ENCODE measurements around the gene TMEM259. TPM values are rescaled to one million over a fixed set of nuclear protein-coding genes. Genes with fewer than 3 reads are reported as not detected.
A peak's percentile ranks its signal among the peaks of the same experiment; 100 is the strongest.

TMEM259 gene
- total and polyA plus RNA-seq, 9 of the 15 experiments (the other 6 are each of a cell fraction or from before 2014, with no cell fraction given) = 0.52 to 231 (median 63.6) TPM

GRCh38 chr19:966485-967088 is 54.3 kb downstream of the TMEM259 start (continued):
- TF ChIP-seq, protein P1, sequence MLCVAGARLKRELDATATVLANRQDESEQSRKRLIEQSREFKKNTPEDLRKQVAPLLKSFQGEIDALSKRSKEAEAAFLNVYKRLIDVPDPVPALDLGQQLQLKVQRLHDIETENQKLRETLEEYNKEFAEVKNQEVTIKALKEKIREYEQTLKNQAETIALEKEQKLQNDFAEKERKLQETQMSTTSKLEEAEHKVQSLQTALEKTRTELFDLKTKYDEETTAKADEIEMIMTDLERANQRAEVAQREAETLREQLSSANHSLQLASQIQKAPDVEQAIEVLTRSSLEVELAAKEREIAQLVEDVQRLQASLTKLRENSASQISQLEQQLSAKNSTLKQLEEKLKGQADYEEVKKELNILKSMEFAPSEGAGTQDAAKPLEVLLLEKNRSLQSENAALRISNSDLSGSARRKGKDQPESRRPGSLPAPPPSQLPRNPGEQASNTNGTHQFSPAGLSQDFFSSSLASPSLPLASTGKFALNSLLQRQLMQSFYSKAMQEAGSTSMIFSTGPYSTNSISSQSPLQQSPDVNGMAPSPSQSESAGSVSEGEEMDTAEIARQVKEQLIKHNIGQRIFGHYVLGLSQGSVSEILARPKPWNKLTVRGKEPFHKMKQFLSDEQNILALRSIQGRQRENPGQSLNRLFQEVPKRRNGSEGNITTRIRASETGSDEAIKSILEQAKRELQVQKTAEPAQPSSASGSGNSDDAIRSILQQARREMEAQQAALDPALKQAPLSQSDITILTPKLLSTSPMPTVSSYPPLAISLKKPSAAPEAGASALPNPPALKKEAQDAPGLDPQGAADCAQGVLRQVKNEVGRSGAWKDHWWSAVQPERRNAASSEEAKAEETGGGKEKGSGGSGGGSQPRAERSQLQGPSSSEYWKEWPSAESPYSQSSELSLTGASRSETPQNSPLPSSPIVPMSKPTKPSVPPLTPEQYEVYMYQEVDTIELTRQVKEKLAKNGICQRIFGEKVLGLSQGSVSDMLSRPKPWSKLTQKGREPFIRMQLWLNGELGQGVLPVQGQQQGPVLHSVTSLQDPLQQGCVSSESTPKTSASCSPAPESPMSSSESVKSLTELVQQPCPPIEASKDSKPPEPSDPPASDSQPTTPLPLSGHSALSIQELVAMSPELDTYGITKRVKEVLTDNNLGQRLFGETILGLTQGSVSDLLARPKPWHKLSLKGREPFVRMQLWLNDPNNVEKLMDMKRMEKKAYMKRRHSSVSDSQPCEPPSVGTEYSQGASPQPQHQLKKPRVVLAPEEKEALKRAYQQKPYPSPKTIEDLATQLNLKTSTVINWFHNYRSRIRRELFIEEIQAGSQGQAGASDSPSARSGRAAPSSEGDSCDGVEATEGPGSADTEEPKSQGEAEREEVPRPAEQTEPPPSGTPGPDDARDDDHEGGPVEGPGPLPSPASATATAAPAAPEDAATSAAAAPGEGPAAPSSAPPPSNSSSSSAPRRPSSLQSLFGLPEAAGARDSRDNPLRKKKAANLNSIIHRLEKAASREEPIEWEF (CRISPR knock-in tag; IDR thresholded peaks at IDR 0.05) = no peak
- TF ChIP-seq BCOR (IDR thresholded peaks at IDR 0.05) (peak; percentile 85), YBX1 (IDR thresholded peaks at IDR 0.05) (no peak), CHD1 (IDR thresholded peaks at IDR 0.05; ENCODE audit: low read length) (no peak), ILF3 (IDR thresholded peaks at IDR 0.05; ENCODE audit: borderline replicate concordance) (no peak), NEUROD1 (IDR thresholded peaks at IDR 0.05; ENCODE audit: borderline replicate concordance, low read depth, low read length, partially characterized antibody) (no peak), EZH2 (IDR thresholded peaks at IDR 0.05; ENCODE audit: borderline replicate concordance, low read depth, low read length) (no peak), ZNF174 (CRISPR knock-in tag; IDR thresholded peaks at IDR 0.05) (no peak), SP2 (IDR thresholded peaks at IDR 0.05; ENCODE audit: extremely low read depth, low read depth, low read length, poor library complexity, severe bottlenecking) (no peak), ZNF764 (CRISPR knock-in tag; IDR thresholded peaks at IDR 0.05; ENCODE audit: low read depth) (no peak), ZNF589 (CRISPR knock-in tag; IDR thresholded peaks at IDR 0.05; ENCODE audit: low read depth) (no peak), CEBPB (tag; IDR thresholded peaks at IDR 0.05) (no peak), CHD4 (IDR thresholded peaks at IDR 0.05; ENCODE audit: insufficient read depth, insufficient replicate concordance, low read depth, low read length, poor library complexity, severe bottlenecking) (peak; percentile 50), ZNF445 (CRISPR knock-in tag; IDR thresholded peaks at IDR 0.05; ENCODE audit: low read depth) (no peak), TARDBP (IDR thresholded peaks at IDR 0.05) (no peak), NR4A1 (CRISPR knock-in tag; IDR thresholded peaks at IDR 0.05) (no peak), NR4A1 (tag; IDR thresholded peaks at IDR 0.05) (no peak), TFAP4 (CRISPR knock-in tag; IDR thresholded peaks at IDR 0.05; ENCODE audit: borderline replicate concordance) (peak; percentile 53; the same call in 1 of the 2 replicates), ZNF707 (CRISPR knock-in tag; conservative IDR thresholded peaks at IDR 0.05) (no peak), RFX1 (IDR thresholded peaks at IDR 0.05) (no peak), PML (IDR thresholded peaks at IDR 0.05; ENCODE audit: low read length) (no peak), ZNF766 (CRISPR knock-in tag; conservative IDR thresholded peaks at IDR 0.05) (no peak), CBFB (CRISPR knock-in tag; IDR thresholded peaks at IDR 0.05) (no peak), KLF6 (CRISPR knock-in tag; IDR thresholded peaks at IDR 0.05; ENCODE audit: borderline replicate concordance) (no peak), XRCC5 (IDR thresholded peaks at IDR 0.05; ENCODE audit: low read depth, low read length) (no peak)
